Measurements from ENCODE around the gene GDF15. TPM values are rescaled to one million over a fixed set of nuclear protein-coding genes. Genes with fewer than 3 reads are reported as not detected.

Gene GDF15
- total RNA-seq, 2 experiments from 2014 or later: not detected

GRCh38 chr19:18433015-18433691 lies 47.2 kb downstream of the GDF15 start:
- CTCF ChIA-PET: interaction anchor here (1.4 kb wide), 1 partner anchor 13 kb away, joined by 5 read pairs; the partner anchor contains the start of gene SSBP4
- POLR2A ChIA-PET: no interaction called here

GRCh38 chr19:18433735-18434398 lies 47.9 kb downstream of the GDF15 start:
- CTCF ChIA-PET: interaction anchor here (1.3 to 1.4 kb wide), 2 partner anchors 14 to 17 kb away, joined by 3 to 5 read pairs; partner anchors contain the start of gene SSBP4
- POLR2A ChIA-PET: no interaction called here

- POLR2A ChIA-PET: interaction anchor here (1.1 kb wide), 1 partner anchor 16 kb away, joined by 5 read pairs; the partner anchor contains the start of gene SSBP4
- CTCF ChIA-PET: interaction anchor here (1.3 to 1.4 kb wide), 2 partner anchors 15 to 16 kb away, joined by 3 to 5 read pairs; partner anchors contain the start of gene SSBP4
These were observed 48.6 kb downstream of the GDF15 start for GRCh38 chr19:18434411-18435175.

- POLR2A ChIA-PET: interaction anchor here (1.1 kb wide), 1 partner anchor 17 kb away, joined by 5 read pairs; the partner anchor contains the start of gene SSBP4
- CTCF ChIA-PET: interaction anchor here (0.6 to 1.3 kb wide), 3 partner anchors 16 to 245 kb away, joined by 3 read pairs; partner anchors contain the start of gene SSBP4
These were observed 49.4 kb downstream of the GDF15 start for GRCh38 chr19:18435178-18435841.

- ChIA-PET POLR2A (interaction anchor here (1.1 kb wide), 1 partner anchor 17 kb away, joined by 5 read pairs; the partner anchor contains the start of gene SSBP4), CTCF (interaction anchor here (0.6 to 1.0 kb wide), 2 partner anchors 17 to 246 kb away, joined by 3 read pairs; partner anchors contain the start of gene SSBP4)
These were observed 50.1 kb downstream of the GDF15 start for GRCh38 chr19:18435842-18436670.

GRCh38 chr19:18436671-18437490 lies 50.9 kb downstream of the GDF15 start:
- ChIA-PET CTCF (no interaction called here), POLR2A (interaction anchor here (0.7 kb wide), 2 partner anchors 12 to 152 kb away, joined by 3 to 5 read pairs; no protein-coding TSS in a partner anchor)

- ChIA-PET POLR2A (interaction anchor here (0.7 kb wide), 2 partner anchors 11 to 151 kb away, joined by 3 to 5 read pairs; no protein-coding TSS in a partner anchor), CTCF (no interaction called here)
These were observed 51.8 kb downstream of the GDF15 start, which contains the start of gene ISYNA1 for GRCh38 chr19:18437491-18438330. ISYNA1 (minus strand) TSS chr19:18438133; CDS start chr19:18437979, 154 bp downstream.

- POLR2A ChIA-PET: no interaction called here
- CTCF ChIA-PET: interaction anchor here (1.3 to 2.1 kb wide), 3 partner anchors 9 to 23 kb away, joined by 3 to 8 read pairs (median 4); no protein-coding TSS in a partner anchor
These were observed 52.5 kb downstream of the GDF15 start for GRCh38 chr19:18438331-18439024.

Other genes starting within 250 kb of the GDF15 start
- 10 to 100 TPM; 18.6 to 19.5 TPM for gene PIK3R2, start 233.0 kb upstream of the GDF15 start, total RNA-seq
- gene IFI30, start 212.3 kb upstream of the GDF15 start, total RNA-seq: 10 to 100 TPM; 22.5 to 24.6 TPM
- gene MPV17L2, start 192.9 kb upstream of the GDF15 start, total RNA-seq: 10 to 100 TPM; 20.4 to 21.6 TPM
- gene RAB3A, start 182.1 kb upstream of the GDF15 start, total RNA-seq: 1 to 10 TPM; 6.3 to 6.5 TPM
- gene PDE4C, start 159.7 kb upstream of the GDF15 start, total RNA-seq: not detected
- under 1 TPM; 0.40 to 0.59 TPM for gene IQCN, start 111.7 kb upstream of the GDF15 start, total RNA-seq
- 100 to 1,000 TPM; 339 to 357 TPM for gene JUND, start 104.5 kb upstream of the GDF15 start, total RNA-seq
- 100 to 1,000 TPM; 385 to 395 TPM for gene LSM4, start 63.1 kb upstream of the GDF15 start, total RNA-seq
- 10 to 100 TPM; 27.5 to 28.4 TPM for gene PGPEP1, start 45.6 kb upstream of the GDF15 start, total RNA-seq
- gene LRRC25, start 11.5 kb downstream of the GDF15 start, total RNA-seq: not detected
- 100 to 1,000 TPM; 151 to 158 TPM for gene SSBP4, start 33.2 kb downstream of the GDF15 start, total RNA-seq
- 10 to 100 TPM; 22.8 to 23.7 TPM for gene ISYNA1, start 52.0 kb downstream of the GDF15 start, total RNA-seq
- gene ELL, start 135.9 kb downstream of the GDF15 start, total RNA-seq: 10 to 100 TPM; 22.6 to 24.3 TPM
- gene FKBP8, start 157.4 kb downstream of the GDF15 start, total RNA-seq: 100 to 1,000 TPM; 167 to 168 TPM
- gene KXD1, start 171.7 kb downstream of the GDF15 start, total RNA-seq: 100 to 1,000 TPM; 124 to 129 TPM
- gene UBA52, start 185.7 kb downstream of the GDF15 start, total RNA-seq: 1,000 to 10,000 TPM; 1,648 to 1,705 TPM
- gene REX1BD, start 202.6 kb downstream of the GDF15 start, total RNA-seq: 10 to 100 TPM; 95.2 to 98.7 TPM
- gene CRLF1, start 220.6 kb downstream of the GDF15 start, total RNA-seq: under 1 TPM in 1 of 2 experiments, not detected in 1; 0.61 TPM
- not detected for gene TMEM59L, start 226.7 kb downstream of the GDF15 start, total RNA-seq